Endometrial microvascular endothelial cells (primary cell): Measurements from ENCODE around the gene PCMTD2. TPM values are rescaled to one million over a fixed set of nuclear protein-coding genes. Genes with fewer than 3 reads are reported as not detected.

Experiments used
- in situ Hi-C: cut with HindIII; loops from 2 replicates; pipeline ENCODE4 v1.10.0; 2017; ENCODE audit warnings: low sequenced_read_pairs, low pct_unique_long_range_greater_than_20kb; ENCODE audit errors: inconsistent ontology term
- total RNA-seq: library from RNA; depleted of rRNA; stranded (reverse); fragments of >200 nt; gene quantifications from one replicate; pipeline ENCODE4 v1.2.3, GENCODE V29; 2015; ENCODE audit errors: inconsistent ontology term

PCMTD2 gene
- total RNA-seq, 1 donor from 2014 or later = 33.6 TPM

- in situ Hi-C loops = no loop called here
These were observed 7.3 kb upstream of the PCMTD2 start for GRCh38 chr20:64247970-64248841.

- in situ Hi-C loops = no loop called here
These were observed 5.5 kb upstream of the PCMTD2 start for GRCh38 chr20:64250027-64250426.

GRCh38 chr20:64253000-64253383 lies 2.6 kb upstream of the PCMTD2 start:
- in situ Hi-C loops = no loop called here

- in situ Hi-C loops = no loop called here
These were observed 2.1 kb upstream of the PCMTD2 start for GRCh38 chr20:64253443-64253842.

GRCh38 chr20:64254156-64254555 lies 1.4 kb upstream of the PCMTD2 start:
- in situ Hi-C loops = no loop called here

GRCh38 chr20:64254571-64255360 lies 782 bp upstream of the PCMTD2 start:
- in situ Hi-C loops = no loop called here

GRCh38 chr20:64256282-64256935 lies 861 bp downstream of the PCMTD2 start:
- in situ Hi-C loops = no loop called here

- in situ Hi-C loops = no loop called here
These were observed 1.7 kb downstream of the PCMTD2 start for GRCh38 chr20:64257107-64257757.

- in situ Hi-C loops = no loop called here
These were observed 2.7 kb downstream of the PCMTD2 start for GRCh38 chr20:64258071-64258823.

- in situ Hi-C loops = no loop called here
These were observed 4.7 kb downstream of the PCMTD2 start for GRCh38 chr20:64260239-64260638.

GRCh38 chr20:64261138-64261537 lies 5.6 kb downstream of the PCMTD2 start:
- in situ Hi-C loops = no loop called here

GRCh38 chr20:64264091-64264490 lies 8.5 kb downstream of the PCMTD2 start:
- in situ Hi-C loops = no loop called here

GRCh38 chr20:64265201-64265600 lies 9.7 kb downstream of the PCMTD2 start:
- in situ Hi-C loops = no loop called here

- in situ Hi-C loops = no loop called here
These were observed 11.4 kb downstream of the PCMTD2 start for GRCh38 chr20:64266988-64267387.

GRCh38 chr20:64268174-64268573 lies 12.6 kb downstream of the PCMTD2 start:
- in situ Hi-C loops = no loop called here

- in situ Hi-C loops = no loop called here
These were observed 14.3 kb downstream of the PCMTD2 start for GRCh38 chr20:64269604-64270411.

- in situ Hi-C loops = no loop called here
These were observed 16.1 kb downstream of the PCMTD2 start for GRCh38 chr20:64271636-64272035.

GRCh38 chr20:64273109-64273508 lies 17.6 kb downstream of the PCMTD2 start:
- in situ Hi-C loops = no loop called here
